Measurements from ENCODE around the gene CLBA1.

DNA sequence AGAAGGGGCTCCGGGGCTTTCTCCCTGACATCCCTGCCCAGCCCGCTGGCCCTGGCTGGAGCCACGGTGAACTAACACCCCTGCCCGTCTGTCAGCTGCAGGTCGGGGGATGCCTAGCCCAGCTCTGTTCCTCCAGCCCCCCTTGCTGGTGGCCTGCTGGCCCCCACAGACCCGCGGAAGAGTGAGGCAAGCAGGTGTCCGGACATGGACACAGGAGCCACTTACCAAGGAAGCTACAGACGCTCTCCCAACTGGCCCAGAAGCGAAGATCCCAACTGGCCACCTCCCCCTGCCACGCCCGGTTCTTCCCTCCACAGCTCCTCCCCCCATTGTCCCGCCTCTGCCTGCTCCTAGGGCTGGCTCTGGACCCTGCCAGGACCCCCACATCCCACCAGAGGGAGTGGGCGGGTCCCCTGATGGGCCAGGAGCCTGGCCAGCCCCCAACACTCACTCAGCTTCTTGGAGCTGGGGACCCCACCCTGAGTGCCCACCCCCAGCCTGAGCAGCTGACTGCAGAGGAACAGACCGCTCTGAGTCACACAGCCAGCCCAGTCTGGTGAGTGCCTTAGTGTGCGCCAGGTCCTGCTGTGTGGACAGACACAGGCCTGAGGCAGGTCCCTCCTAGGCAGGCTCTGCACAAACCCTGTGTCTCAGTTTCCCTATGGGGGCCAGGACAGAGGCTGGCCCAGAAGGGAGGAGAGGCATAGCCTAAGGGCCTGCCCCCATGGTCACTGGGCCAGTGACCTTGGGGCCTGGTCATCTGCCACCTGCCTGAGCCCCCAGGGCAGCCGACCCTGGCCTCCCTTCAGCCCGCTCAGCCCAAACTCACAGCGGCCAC is 15.1 kb upstream of the CLBA1 start:
- TF ChIP-seq POLR2A (IDR thresholded peaks at IDR 0.05): no peak
- TF ChIP-seq, protein P1, sequence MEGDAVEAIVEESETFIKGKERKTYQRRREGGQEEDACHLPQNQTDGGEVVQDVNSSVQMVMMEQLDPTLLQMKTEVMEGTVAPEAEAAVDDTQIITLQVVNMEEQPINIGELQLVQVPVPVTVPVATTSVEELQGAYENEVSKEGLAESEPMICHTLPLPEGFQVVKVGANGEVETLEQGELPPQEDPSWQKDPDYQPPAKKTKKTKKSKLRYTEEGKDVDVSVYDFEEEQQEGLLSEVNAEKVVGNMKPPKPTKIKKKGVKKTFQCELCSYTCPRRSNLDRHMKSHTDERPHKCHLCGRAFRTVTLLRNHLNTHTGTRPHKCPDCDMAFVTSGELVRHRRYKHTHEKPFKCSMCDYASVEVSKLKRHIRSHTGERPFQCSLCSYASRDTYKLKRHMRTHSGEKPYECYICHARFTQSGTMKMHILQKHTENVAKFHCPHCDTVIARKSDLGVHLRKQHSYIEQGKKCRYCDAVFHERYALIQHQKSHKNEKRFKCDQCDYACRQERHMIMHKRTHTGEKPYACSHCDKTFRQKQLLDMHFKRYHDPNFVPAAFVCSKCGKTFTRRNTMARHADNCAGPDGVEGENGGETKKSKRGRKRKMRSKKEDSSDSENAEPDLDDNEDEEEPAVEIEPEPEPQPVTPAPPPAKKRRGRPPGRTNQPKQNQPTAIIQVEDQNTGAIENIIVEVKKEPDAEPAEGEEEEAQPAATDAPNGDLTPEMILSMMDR (IDR thresholded peaks at IDR 0.05): no peak

Measured in testis (tissue), 2 donors.